Measurements from ENCODE around the gene RAPGEF6.

DNA sequence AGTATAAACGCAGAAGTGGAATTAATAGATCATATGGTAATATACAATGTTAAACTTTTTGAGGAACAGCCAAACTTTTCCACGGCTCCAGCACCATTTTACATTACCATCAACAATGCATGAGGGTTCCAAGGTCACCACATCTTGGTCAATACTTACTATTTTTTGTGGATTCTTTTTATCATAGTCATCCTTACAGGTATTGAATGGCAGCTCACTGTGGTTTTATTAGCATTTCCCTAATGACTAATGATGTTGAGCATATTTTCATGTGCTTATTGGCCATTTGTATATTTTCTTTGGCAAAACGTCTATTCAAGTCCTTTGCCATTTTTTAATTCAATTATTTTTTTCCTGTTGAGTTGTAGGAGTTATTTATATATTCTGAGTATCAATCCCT, 14.1 kb upstream of the RAPGEF6 start:
- TF ChIP-seq, protein P1, sequence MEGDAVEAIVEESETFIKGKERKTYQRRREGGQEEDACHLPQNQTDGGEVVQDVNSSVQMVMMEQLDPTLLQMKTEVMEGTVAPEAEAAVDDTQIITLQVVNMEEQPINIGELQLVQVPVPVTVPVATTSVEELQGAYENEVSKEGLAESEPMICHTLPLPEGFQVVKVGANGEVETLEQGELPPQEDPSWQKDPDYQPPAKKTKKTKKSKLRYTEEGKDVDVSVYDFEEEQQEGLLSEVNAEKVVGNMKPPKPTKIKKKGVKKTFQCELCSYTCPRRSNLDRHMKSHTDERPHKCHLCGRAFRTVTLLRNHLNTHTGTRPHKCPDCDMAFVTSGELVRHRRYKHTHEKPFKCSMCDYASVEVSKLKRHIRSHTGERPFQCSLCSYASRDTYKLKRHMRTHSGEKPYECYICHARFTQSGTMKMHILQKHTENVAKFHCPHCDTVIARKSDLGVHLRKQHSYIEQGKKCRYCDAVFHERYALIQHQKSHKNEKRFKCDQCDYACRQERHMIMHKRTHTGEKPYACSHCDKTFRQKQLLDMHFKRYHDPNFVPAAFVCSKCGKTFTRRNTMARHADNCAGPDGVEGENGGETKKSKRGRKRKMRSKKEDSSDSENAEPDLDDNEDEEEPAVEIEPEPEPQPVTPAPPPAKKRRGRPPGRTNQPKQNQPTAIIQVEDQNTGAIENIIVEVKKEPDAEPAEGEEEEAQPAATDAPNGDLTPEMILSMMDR (conservative IDR thresholded peaks at IDR 0.05; ENCODE audit: low read depth, low read length) = no peak
- TF ChIP-seq EZH2 (IDR thresholded peaks at IDR 0.05; ENCODE audit: borderline replicate concordance, low read depth, low read length, poor library complexity, severe bottlenecking) = no peak

Data from A673 (cell line).